Activated naive CD8-positive, alpha-beta T cell (primary cell): ENCODE data around the gene CCNO.

Experiments
- H3K27ac Mint-ChIP-seq: one replicate; pipeline ENCODE4 v1.8.0; 2021; ENCODE audit warnings: mixed read lengths
- H3K27me3 Mint-ChIP-seq: one replicate; pipeline ENCODE4 v1.8.0; 2021; ENCODE audit warnings: mixed read lengths
- H3K36me3 Mint-ChIP-seq: one replicate; pipeline ENCODE4 v1.8.0; 2021; ENCODE audit warnings: mixed read lengths
- H3K4me1 Mint-ChIP-seq: one replicate; pipeline ENCODE4 v1.8.0; 2021; ENCODE audit warnings: low read depth, mixed read lengths
- H3K4me3 Mint-ChIP-seq: one replicate; pipeline ENCODE4 v1.8.0; 2021; ENCODE audit warnings: mild to moderate bottlenecking, mixed read lengths
- H3K9me3 Mint-ChIP-seq: one replicate; pipeline ENCODE4 v1.8.0; 2021; ENCODE audit warnings: low read depth, mixed read lengths

The CCNO gene

GRCh38 chr5:55232985-55233928 lies at the start of gene CCNO:
Gene CCNO (minus strand): TSS chr5:55233608. CDS start chr5:55233523, 85 bp downstream.
- H3K4me1 Mint-ChIP-seq, result peaks cover 25% of the 10 kb centered on the region
- H3K27me3 Mint-ChIP-seq, result peaks cover 58% of the 10 kb centered on the region
- H3K27ac Mint-ChIP-seq, result no peak within 1 kb of the TSS
- no peaks in the 10 kb centered on the region for H3K9me3 Mint-ChIP-seq
- H3K4me3 Mint-ChIP-seq, result peak within 1 kb of the TSS; percentile 88
- no peaks in the 10 kb centered on the region for H3K36me3 Mint-ChIP-seq

DNA sequence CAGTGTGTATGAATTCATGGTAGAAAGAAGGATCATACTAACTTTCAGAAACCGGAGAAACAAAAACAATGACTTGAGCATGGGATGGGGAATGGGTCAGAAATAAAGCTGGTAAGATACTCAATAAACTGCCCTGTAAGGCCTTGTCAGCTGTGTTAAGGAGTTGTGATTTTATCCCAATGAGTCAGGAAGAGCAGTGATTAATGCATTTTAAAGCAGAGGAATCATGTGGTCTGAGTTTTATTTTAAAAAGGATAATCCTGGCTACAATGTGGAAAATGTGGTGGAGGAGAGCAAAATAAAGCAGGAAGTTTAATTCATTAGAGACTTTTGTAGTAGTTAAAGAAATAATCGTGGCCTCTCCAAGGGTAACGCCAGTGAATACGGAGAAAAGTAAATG lies 45.4 kb upstream of the CCNO start:
- H3K4me3 Mint-ChIP-seq, result no peak overlapping the region
- H3K9me3 Mint-ChIP-seq, result no peaks in the 10 kb centered on the region
- no peaks in the 10 kb centered on the region for H3K4me1 Mint-ChIP-seq
- no peak overlapping the region for H3K27ac Mint-ChIP-seq
- no peaks in the 10 kb centered on the region for H3K27me3 Mint-ChIP-seq
- peaks cover 11% of the 10 kb centered on the region for H3K36me3 Mint-ChIP-seq

GRCh38 chr5:55276771-55277170 lies 43.4 kb upstream of the CCNO start:
- Mint-ChIP-seq H3K4me1 (no peaks in the 10 kb centered on the region), H3K27me3 (no peaks in the 10 kb centered on the region), H3K27ac (no peak overlapping the region), H3K36me3 (peaks cover 19% of the 10 kb centered on the region), H3K9me3 (no peaks in the 10 kb centered on the region), H3K4me3 (no peak overlapping the region)

DNA sequence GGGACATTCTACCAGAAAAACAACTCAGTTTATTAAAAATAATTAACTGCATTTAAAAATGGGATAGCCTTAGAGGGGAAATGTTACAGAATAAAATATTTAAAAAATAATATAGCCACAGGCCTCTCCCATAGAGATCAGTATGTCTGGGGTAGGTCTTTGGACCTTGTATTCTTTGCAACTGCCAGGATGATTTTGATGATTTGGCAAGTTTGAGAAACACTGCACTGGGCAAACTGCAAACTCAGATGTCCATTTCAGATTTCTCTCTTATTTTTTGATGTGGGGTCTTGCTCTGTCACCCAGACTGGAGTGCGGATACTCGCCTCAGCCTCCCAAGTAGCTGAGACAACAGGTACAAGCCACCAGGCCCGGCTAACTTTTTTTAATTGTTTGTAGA lies 24.9 kb upstream of the CCNO start:
- Mint-ChIP-seq H3K4me1 (no peaks in the 10 kb centered on the region), H3K36me3 (peaks cover 11% of the 10 kb centered on the region), H3K27me3 (no peaks in the 10 kb centered on the region), H3K9me3 (no peaks in the 10 kb centered on the region), H3K4me3 (no peak overlapping the region), H3K27ac (no peak overlapping the region)

DNA sequence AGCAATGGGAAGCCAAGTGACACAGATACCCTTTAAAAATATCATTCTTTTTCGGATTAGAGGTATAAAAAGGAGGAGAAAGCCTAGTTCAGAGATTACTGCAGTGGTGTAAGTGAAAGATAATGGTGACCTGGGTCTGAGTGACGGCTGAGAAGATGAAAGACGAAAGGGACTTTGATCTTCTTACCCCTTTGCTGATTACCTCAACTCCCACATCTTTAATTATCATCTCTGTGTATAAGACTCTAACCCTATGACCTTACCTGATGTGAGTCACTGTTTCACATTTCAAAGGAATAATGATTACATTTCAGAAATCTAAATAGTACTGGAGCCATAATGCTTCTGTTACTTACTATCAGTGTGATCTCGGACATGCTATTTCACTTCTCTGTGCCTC lies 21.4 kb upstream of the CCNO start:
- Mint-ChIP-seq H3K27ac (no peak overlapping the region), H3K9me3 (no peaks in the 10 kb centered on the region), H3K4me3 (no peak overlapping the region), H3K36me3 (peaks cover 5% of the 10 kb centered on the region), H3K27me3 (no peaks in the 10 kb centered on the region), H3K4me1 (no peaks in the 10 kb centered on the region)

GRCh38 chr5:55250064-55250463 lies 16.7 kb upstream of the CCNO start:
- no peak overlapping the region for H3K27ac Mint-ChIP-seq
- H3K36me3 Mint-ChIP-seq, result peaks cover 3% of the 10 kb centered on the region
- H3K4me1 Mint-ChIP-seq, result no peaks in the 10 kb centered on the region
- no peaks in the 10 kb centered on the region for H3K27me3 Mint-ChIP-seq
- no peak overlapping the region for H3K4me3 Mint-ChIP-seq
- peaks cover 12% of the 10 kb centered on the region for H3K9me3 Mint-ChIP-seq

DNA sequence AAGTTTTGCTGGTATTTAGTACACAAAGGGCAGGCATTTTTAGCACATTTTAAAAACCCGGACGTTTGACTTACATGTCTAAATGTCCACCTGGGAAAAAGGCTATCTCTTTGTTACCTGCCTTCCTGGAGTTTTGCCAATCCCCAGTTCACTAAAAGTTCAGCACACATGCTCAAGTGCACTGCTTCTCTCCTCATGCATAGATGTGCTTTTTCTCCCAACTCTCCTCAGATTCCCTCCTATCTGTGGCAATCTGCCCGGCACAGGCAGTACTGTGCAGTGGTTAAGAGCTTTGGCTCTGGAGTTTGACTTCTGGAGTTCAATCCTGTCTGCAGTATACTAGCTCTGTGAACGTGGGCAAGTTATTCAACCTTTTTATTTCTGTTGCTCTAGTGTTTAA lies 8.3 kb upstream of the CCNO start:
- H3K4me3 Mint-ChIP-seq, result no peak overlapping the region
- H3K4me1 Mint-ChIP-seq, result no peaks in the 10 kb centered on the region
- no peaks in the 10 kb centered on the region for H3K9me3 Mint-ChIP-seq
- no peaks in the 10 kb centered on the region for H3K36me3 Mint-ChIP-seq
- H3K27me3 Mint-ChIP-seq, result peaks cover 17% of the 10 kb centered on the region
- H3K27ac Mint-ChIP-seq, result no peak overlapping the region

DNA sequence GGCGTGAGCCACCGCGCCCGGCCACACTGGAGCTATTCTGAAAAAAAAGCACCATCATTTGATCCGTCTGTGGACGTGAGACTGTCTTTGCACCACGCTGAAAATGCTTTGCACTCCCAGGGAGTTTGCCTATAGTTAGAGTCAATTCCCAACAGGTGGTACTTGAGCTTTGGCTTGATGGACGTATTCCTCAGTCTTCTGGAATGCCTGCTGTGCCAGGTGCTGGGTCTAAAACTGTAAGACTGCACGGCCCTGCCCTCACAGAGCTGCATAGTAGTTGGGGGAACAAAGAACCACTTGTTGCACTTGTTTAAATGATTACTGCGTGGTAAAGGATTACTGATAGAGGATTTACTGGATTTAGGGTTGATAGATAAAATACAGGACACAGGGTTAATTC lies 3.4 kb upstream of the CCNO start:
- H3K36me3 Mint-ChIP-seq, result no peaks in the 10 kb centered on the region
- no peaks in the 10 kb centered on the region for H3K9me3 Mint-ChIP-seq
- peaks cover 15% of the 10 kb centered on the region for H3K4me1 Mint-ChIP-seq
- peaks cover 37% of the 10 kb centered on the region for H3K27me3 Mint-ChIP-seq
- H3K4me3 Mint-ChIP-seq, result no peak overlapping the region
- H3K27ac Mint-ChIP-seq, result no peak overlapping the region

DNA sequence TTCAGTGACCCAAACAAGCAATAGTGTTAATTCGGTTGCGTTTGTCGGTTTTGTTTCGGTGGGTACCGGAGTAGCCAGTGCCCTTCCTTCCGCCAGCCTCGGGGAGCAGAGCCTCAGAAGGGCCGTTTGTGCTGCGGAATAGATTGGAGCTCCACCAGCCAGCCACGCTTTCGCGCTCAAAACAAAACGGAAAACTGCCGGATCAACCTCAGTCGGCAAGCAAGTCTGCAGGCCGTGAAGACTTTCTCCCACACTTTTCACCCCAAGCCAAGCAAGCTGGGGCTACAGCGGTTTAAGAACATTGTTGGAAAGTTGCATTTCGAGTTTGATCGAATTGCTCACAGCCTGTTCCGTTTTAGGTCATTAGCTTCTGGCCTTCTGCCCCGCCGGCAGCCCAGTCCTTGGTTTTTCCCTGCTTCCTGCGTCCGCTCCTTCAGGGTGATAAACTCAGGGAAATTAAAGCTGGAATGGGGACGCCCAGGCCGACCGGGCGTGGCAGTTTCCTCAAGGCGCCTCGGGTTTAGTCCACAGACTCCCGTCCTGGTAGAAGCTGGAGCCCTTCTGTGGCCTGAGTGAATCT lies 803 bp upstream of the CCNO start:
- Mint-ChIP-seq H3K36me3 (no peaks in the 10 kb centered on the region), H3K9me3 (no peaks in the 10 kb centered on the region), H3K4me3 (peak overlapping the region; percentile 88), H3K4me1 (peaks cover 25% of the 10 kb centered on the region), H3K27ac (no peak overlapping the region), H3K27me3 (peaks cover 54% of the 10 kb centered on the region)

- Mint-ChIP-seq H3K27me3 (peaks cover 63% of the 10 kb centered on the region), H3K4me3 (peak overlapping the region; percentile 85), H3K4me1 (peaks cover 32% of the 10 kb centered on the region), H3K36me3 (no peaks in the 10 kb centered on the region), H3K9me3 (no peaks in the 10 kb centered on the region), H3K27ac (no peak overlapping the region)
Observed at GRCh38 chr5:55232271-55232984, 980 bp downstream of the CCNO start.

- Mint-ChIP-seq H3K27me3 (peaks cover 63% of the 10 kb centered on the region), H3K36me3 (no peaks in the 10 kb centered on the region), H3K4me3 (peak overlapping the region; percentile 85), H3K27ac (no peak overlapping the region), H3K4me1 (peaks cover 33% of the 10 kb centered on the region), H3K9me3 (no peaks in the 10 kb centered on the region)
Observed at GRCh38 chr5:55231919-55232270, 1.5 kb downstream of the CCNO start.

GRCh38 chr5:55231029-55231918 lies 2.1 kb downstream of the CCNO start:
- H3K9me3 Mint-ChIP-seq, result no peaks in the 10 kb centered on the region
- peaks cover 34% of the 10 kb centered on the region for H3K4me1 Mint-ChIP-seq
- no peak overlapping the region for H3K27ac Mint-ChIP-seq

DNA sequence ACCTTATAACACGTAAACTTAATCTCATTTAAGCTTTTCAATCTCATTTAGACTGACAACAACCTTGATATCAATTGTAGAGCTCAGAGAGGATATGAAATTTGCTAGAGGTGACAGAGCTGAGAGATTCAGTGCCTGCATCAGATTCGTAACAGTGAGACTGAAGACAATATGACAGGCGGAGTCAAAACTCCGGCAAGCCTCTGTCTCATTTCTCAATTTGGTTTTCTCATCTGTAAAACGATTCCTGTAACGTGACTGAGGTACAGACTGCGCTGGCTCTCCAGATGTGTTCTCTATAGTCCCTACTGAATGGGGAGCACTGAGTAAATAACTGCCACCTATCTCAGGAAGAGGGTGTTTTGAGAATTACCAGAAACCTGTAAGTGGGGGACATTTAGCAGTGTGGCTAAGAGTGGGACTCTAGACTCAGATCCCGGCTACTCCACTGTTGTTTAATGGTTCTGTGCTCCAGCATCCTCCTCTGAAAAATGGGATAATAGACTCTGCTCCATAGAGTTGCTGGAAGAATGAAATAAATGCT lies 3.2 kb downstream of the CCNO start:
- H3K9me3 Mint-ChIP-seq, result no peaks in the 10 kb centered on the region
- H3K27ac Mint-ChIP-seq, result no peak overlapping the region
- H3K4me1 Mint-ChIP-seq, result peaks cover 37% of the 10 kb centered on the region
- peaks cover 67% of the 10 kb centered on the region for H3K27me3 Mint-ChIP-seq
- H3K4me3 Mint-ChIP-seq, result no peak overlapping the region
- no peaks in the 10 kb centered on the region for H3K36me3 Mint-ChIP-seq

More at GRCh38 chr5:55231029-55231918, 2.1 kb downstream of the CCNO start:
- Mint-ChIP-seq H3K27me3 (peaks cover 61% of the 10 kb centered on the region), H3K36me3 (no peaks in the 10 kb centered on the region), H3K4me3 (peak overlapping the region; percentile 85)
